Activated naive CD8-positive, alpha-beta T cell treated with anti-CD3 and anti-CD28 coated beads for 36 hours (primary cell): ENCODE data around the gene CRK. TPM values are rescaled to one million over a fixed set of nuclear protein-coding genes. Genes with fewer than 3 reads are reported as not detected.
"Not testable (repeated sequence)": the region's sequence is repeated elsewhere in the genome, so short reads cannot be mapped to it uniquely, and the experiment has no call there.

Source experiments
- DNase-seq: peaks from one replicate; pipeline ENCODE4 v3.0.0; 2021
- H3K27ac Mint-ChIP-seq: one replicate; pipeline ENCODE4 v1.8.0; 2022; ENCODE audit warnings: mild to moderate bottlenecking, moderate library complexity, mixed read lengths
- H3K27me3 Mint-ChIP-seq: one replicate; pipeline ENCODE4 v1.8.0; 2022; ENCODE audit warnings: mild to moderate bottlenecking, mixed read lengths
- H3K36me3 Mint-ChIP-seq: one replicate; pipeline ENCODE4 v1.8.0; 2021; ENCODE audit warnings: mild to moderate bottlenecking, mixed read lengths
- H3K4me1 Mint-ChIP-seq: one replicate; pipeline ENCODE4 v1.8.0; 2021; ENCODE audit warnings: mixed read lengths
- H3K4me3 Mint-ChIP-seq: one replicate; pipeline ENCODE4 v1.8.0; 2022; ENCODE audit warnings: mild to moderate bottlenecking, moderate library complexity, mixed read lengths
- H3K9me3 Mint-ChIP-seq: one replicate; pipeline ENCODE4 v1.8.0; 2022; ENCODE audit warnings: mixed read lengths
- total RNA-seq, 2 experiments: library from RNA; stranded (reverse); gene quantifications; one replicate each; pipeline ENCODE4 v1.2.3, GENCODE V29; 2021

Gene CRK
- total RNA-seq, 2 experiments from 2014 or later: 13.5 to 14.0 TPM

DNA sequence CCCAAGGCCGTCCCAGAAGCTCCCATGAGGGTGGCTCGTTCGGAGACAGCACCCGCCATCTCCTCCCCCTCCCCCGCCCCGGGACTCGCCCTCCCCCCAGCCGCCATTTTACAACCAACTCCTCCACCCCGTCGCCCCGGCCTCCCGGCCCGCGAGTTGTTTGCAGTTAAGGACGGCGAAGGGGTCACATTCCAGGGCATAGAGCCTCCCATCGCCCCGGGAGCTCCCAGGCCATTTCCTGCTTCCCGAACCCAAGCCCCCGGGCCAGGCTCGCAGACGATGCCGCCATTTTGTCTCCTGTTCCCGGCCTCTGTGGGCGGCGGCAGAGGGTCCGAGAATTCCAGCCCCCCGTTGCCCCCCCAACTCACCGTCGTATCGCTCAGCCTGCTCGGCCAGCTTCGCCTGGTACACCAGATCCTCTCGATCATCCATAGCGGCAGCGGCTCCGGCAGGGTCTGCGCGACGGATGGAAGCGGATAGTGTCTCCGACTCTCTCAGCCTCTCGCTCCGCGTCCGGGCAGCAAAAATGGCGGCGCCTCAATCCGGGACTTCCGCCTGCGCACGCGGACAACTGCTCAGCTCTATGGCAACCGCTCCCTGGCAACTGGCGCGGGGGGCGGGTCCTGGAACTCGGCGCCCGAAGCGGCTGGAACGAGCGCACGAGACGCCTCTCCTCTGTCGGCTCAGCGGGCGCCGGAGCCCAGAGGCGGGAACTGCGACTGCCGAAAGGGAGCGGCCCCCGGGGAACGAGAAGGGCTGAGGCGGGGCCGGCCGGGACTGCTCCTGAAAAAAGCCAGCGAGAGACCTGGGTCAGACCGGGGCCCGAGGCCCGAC is 56.1 kb downstream of the CRK start, which contains the start of gene YWHAE:
YWHAE (minus strand) TSS at position 544 of the 834 bp plus-strand sequence; CDS start at position 432, 112 bp downstream.
- Mint-ChIP-seq H3K27ac (peak within 1 kb of the TSS; percentile 99), H3K36me3 (peaks cover 46% of the 10 kb centered on the region), H3K9me3 (no peaks in the 10 kb centered on the region), H3K4me1 (peaks cover 31% of the 10 kb centered on the region), H3K4me3 (peak within 1 kb of the TSS; percentile 94), H3K27me3 (no peaks in the 10 kb centered on the region)
- DNase-seq: peak; percentile 99

GRCh38 chr17:1398931-1399678 is 56.9 kb downstream of the CRK start:
- peak overlapping the region; percentile 94 for H3K4me3 Mint-ChIP-seq
- no peak for DNase-seq
- H3K9me3 Mint-ChIP-seq: no peaks in the 10 kb centered on the region
- peak overlapping the region; percentile 99 for H3K27ac Mint-ChIP-seq
- H3K4me1 Mint-ChIP-seq: peaks cover 34% of the 10 kb centered on the region
- H3K27me3 Mint-ChIP-seq: no peaks in the 10 kb centered on the region
- H3K36me3 Mint-ChIP-seq: peaks cover 47% of the 10 kb centered on the region

DNA sequence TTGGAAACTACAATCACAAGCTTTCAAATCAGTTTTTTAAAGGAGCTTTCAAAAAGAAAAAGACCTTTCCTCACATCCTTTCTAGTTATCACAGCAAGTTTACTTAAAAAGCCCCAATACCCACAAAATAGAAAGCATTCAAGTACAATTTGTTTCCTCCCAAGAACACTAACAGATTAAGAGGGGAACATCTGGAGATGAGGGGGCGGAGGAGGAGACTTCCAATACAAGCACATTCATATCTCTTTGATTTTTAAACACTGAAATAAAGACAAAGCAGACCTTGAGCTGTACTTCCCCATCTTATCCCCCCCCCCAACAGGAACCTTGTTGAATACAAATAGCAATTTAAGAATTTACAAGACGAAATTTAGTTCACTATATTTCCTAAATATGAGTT is 58.0 kb downstream of the CRK start:
- peaks cover 44% of the 10 kb centered on the region for H3K4me1 Mint-ChIP-seq

DNA sequence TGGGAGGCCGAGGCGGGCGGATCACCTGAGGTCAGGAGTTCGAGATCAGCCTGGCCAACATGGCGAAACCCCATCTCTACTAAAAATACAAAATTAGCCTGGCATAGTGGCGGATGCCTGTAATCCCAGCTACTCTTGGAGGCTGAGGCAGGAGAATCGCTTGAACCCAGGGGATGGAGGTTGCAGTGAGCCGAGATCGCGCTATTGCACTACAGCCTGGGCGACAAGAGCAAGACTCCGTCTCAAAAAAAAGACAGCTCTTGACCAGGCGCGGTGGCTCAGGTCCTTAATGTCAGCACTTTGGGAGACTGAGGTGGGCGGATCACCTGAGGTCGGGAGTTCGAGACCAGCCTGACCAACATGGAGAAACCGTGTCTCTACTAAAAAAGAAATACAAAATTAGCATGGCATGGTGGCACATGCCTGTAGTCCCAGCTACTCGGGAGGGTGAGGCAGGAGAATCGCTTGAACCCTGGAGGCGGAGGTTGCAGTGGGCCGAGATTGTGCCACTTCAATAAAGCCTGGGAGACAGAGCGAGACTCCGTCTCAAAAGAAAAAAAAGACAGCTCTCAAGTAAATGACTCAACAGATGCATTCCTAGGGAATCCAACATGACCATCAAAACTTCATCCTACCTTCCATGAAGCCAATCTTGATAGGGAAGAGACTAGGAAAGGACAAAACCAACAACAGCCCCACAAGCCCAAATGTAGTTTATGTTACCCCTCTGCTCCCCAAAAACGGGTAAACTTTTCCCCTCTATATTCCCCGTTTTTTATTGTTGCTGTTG is 60.0 kb downstream of the CRK start:
- Mint-ChIP-seq H3K4me1 (peaks cover 60% of the 10 kb centered on the region), H3K36me3 (peaks cover 54% of the 10 kb centered on the region)
- not testable (repeated sequence) for H3K27ac Mint-ChIP-seq, DNase-seq, H3K27me3 Mint-ChIP-seq, H3K4me3 Mint-ChIP-seq, H3K9me3 Mint-ChIP-seq

More for the DNA sequence above, 58.0 kb downstream of the CRK start:
- Mint-ChIP-seq H3K36me3 (peaks cover 54% of the 10 kb centered on the region), H3K9me3 (no peaks in the 10 kb centered on the region), H3K27me3 (no peaks in the 10 kb centered on the region), H3K4me3 (peak overlapping the region; percentile 94), H3K27ac (peak overlapping the region; percentile 99)
- no peak for DNase-seq

- Mint-ChIP-seq H3K9me3 (no peaks in the 10 kb centered on the region), H3K27ac (no peak overlapping the region), H3K27me3 (no peaks in the 10 kb centered on the region), H3K36me3 (peaks cover 31% of the 10 kb centered on the region), H3K4me3 (no peak overlapping the region), H3K4me1 (peaks cover 64% of the 10 kb centered on the region)
- DNase-seq: no peak
These were observed 64.5 kb downstream of the CRK start for GRCh38 chr17:1391577-1391976.

- no peak for DNase-seq
- H3K4me1 Mint-ChIP-seq: peaks cover 65% of the 10 kb centered on the region
- no peak overlapping the region for H3K4me3 Mint-ChIP-seq
- H3K27me3 Mint-ChIP-seq: no peaks in the 10 kb centered on the region
- H3K36me3 Mint-ChIP-seq: peaks cover 22% of the 10 kb centered on the region
- no peaks in the 10 kb centered on the region for H3K9me3 Mint-ChIP-seq
- H3K27ac Mint-ChIP-seq: peak overlapping the region; percentile 55
These were observed 65.3 kb downstream of the CRK start for GRCh38 chr17:1390432-1391367.

DNA sequence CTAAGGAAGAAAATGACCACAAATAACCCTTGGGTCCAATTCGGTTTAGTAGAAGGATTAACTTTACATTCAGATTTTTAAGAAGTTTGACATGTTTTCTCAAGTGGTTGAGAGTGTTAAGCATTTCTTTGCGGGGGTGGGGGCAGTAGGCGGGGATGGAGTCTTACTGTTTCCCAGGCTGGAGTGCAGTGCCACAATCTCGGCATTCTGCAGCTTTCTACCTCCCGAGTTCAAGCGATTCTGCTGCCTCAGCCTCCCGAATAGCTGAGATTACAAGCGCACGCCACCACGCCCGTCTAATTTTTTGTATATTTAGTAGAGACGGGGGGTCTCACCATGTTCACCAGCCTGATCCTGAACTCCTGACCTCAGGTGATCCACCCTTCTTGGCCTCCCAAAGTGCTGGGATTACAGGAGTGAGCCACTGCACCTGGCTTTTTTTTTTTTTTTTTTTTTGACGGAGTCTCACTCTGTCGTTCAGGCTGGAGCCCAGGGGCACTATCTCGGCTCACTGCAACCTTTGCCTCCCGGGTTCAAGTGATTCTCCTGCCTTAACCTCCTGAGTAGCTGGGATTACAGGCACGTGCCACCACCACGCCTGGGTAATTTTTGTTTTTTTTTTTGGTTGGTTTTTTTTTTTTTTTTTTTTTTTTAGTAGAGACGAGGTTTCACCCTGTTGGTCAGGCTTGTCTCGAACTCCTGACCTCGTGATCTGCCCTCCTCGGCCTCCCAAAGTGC is 68.4 kb downstream of the CRK start:
- H3K4me3 Mint-ChIP-seq, H3K27me3 Mint-ChIP-seq, H3K36me3 Mint-ChIP-seq, H3K27ac Mint-ChIP-seq, DNase-seq, H3K9me3 Mint-ChIP-seq: not testable (repeated sequence)
- H3K4me1 Mint-ChIP-seq: peaks cover 52% of the 10 kb centered on the region

DNA sequence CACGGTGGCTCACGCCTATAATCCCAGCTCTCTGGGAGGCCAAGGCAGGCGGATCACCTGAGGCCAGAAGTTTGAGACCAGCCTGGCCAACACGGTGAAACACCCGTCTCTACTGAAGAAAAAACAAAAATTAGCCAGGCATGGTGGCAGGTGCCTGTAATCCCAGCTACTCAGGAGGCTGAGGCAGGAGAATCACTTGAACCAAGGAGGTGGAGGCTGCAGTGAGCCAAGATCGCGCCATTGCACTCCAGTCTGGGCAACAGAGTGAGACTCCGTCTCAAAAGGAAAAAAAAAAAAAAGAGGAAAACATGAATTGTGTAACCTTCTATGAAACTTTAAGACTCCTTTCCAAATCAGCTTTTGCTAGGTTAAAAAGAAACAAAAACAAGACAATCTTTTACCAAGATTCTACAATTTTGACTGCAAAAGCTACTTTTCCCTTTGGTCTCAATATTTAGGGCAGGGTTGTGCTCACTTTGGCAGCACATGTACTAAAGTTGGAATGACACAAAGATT is 69.3 kb downstream of the CRK start:
- not testable (repeated sequence) for H3K27me3 Mint-ChIP-seq, H3K36me3 Mint-ChIP-seq, DNase-seq, H3K9me3 Mint-ChIP-seq, H3K4me3 Mint-ChIP-seq, H3K27ac Mint-ChIP-seq
- H3K4me1 Mint-ChIP-seq: peaks cover 47% of the 10 kb centered on the region

DNA sequence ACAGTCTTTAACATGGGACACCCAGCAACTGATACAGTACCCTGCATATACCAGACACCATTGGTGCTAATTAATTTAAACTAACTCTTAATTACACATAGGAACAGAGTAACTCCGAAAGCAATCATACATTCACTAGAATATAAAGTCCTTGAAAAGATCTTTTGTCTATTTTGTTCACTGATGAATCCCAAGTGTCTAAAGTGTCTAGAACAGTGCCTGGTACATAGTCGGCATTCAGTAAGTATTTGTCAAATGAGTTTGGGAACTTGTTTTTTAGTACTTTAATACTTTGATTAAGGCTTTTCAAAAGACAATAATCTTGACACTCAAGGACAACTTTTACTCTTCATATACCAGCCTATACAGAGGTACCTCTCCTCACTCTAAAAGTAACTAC is 69.8 kb downstream of the CRK start:
- Mint-ChIP-seq H3K27ac (no peak overlapping the region), H3K4me1 (peaks cover 47% of the 10 kb centered on the region), H3K27me3 (no peaks in the 10 kb centered on the region), H3K9me3 (no peaks in the 10 kb centered on the region), H3K36me3 (peaks cover 14% of the 10 kb centered on the region), H3K4me3 (no peak overlapping the region)
- no peak for DNase-seq

- DNase-seq: no peak
- no peak overlapping the region for H3K27ac Mint-ChIP-seq
- no peaks in the 10 kb centered on the region for H3K9me3 Mint-ChIP-seq
- H3K4me3 Mint-ChIP-seq: no peak overlapping the region
- peaks cover 47% of the 10 kb centered on the region for H3K4me1 Mint-ChIP-seq
- H3K36me3 Mint-ChIP-seq: peaks cover 14% of the 10 kb centered on the region
- H3K27me3 Mint-ChIP-seq: no peaks in the 10 kb centered on the region
These were observed 70.2 kb downstream of the CRK start for GRCh38 chr17:1385861-1386260.

DNA sequence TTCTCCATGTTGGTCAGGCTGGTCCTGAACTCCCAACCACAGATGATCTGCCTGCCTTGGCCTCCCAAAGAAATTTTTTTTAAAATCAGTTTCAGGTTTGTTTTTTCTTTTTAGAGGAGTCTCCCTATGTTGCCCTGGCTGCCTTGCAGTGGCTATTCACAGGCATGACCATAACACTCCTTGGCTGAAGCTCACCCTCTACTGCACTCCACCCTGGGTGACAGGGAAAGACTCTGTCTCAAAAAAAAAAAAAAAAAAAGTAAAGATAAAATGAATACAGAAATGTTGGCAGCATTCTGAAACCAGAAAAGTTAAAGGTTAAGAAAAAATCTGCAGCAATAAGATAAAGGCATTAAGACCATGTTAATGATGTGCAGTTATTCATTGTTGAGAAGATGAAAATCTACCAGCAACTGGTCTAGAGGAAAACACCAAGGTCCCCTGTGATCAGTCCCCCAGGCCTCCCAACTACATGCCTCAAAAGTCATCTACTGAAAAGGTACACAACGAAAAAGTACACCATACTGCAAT is 71.1 kb downstream of the CRK start:
- Mint-ChIP-seq H3K36me3 (peaks cover 9% of the 10 kb centered on the region), H3K27ac (no peak overlapping the region), H3K4me1 (peaks cover 50% of the 10 kb centered on the region), H3K4me3 (no peak overlapping the region), H3K9me3 (no peaks in the 10 kb centered on the region), H3K27me3 (no peaks in the 10 kb centered on the region)
- DNase-seq: no peak

DNA sequence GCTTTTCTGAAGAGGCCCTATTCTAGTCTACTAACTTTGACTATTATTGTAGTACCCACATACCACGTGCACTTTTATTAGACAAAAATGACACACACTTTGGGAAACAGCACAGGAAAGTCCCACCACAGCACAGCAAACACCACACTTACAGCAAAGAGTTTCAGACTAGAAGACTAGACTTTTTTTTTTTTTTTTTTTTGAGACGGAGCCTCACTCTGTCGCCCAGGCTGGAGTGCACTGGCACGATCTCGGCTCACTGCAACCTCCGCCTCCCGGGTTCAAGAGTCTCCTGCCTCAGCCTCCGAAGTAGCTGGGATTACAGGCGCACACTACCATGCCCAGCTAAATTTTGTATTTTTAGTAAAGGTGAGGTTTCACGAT is 76.1 kb downstream of the CRK start:
- Mint-ChIP-seq H3K27me3 (no peaks in the 10 kb centered on the region), H3K4me1 (peaks cover 64% of the 10 kb centered on the region), H3K27ac (peak overlapping the region; percentile 64), H3K4me3 (peak overlapping the region; percentile 42), H3K36me3 (peaks cover 19% of the 10 kb centered on the region), H3K9me3 (no peaks in the 10 kb centered on the region)
- peak; percentile 27 for DNase-seq

- peaks cover 69% of the 10 kb centered on the region for H3K4me1 Mint-ChIP-seq
- no peaks in the 10 kb centered on the region for H3K27me3 Mint-ChIP-seq
- no peaks in the 10 kb centered on the region for H3K9me3 Mint-ChIP-seq
- no peak for DNase-seq
- H3K4me3 Mint-ChIP-seq: no peak overlapping the region
- peak overlapping the region; percentile 64 for H3K27ac Mint-ChIP-seq
- peaks cover 20% of the 10 kb centered on the region for H3K36me3 Mint-ChIP-seq
These were observed 76.7 kb downstream of the CRK start for GRCh38 chr17:1379208-1379929.
